ENCODE measurements around the gene AAMP. TPM values are rescaled to one million over a fixed set of nuclear protein-coding genes. Genes with fewer than 3 reads are reported as not detected.
"Not testable (repeated sequence)": the region's sequence is repeated elsewhere in the genome, so short reads cannot be mapped to it uniquely, and the experiment has no call there.

The AAMP gene
- total RNA-seq, 1 donor, result 27.1 TPM

GRCh38 chr2:218285604-218286003, 15.7 kb upstream of the AAMP start:
- peaks cover 81% of the 10 kb centered on the region for H3K4me1 ChIP-seq (ENCODE audit: insufficient read depth, low read length)
- no peak overlapping the region for H3K4me3 ChIP-seq (ENCODE audit: low read length)
- H3K27me3 ChIP-seq (ENCODE audit: insufficient read depth, low read length), result no peaks in the 10 kb centered on the region

GRCh38 chr2:218284106-218284811, 14.3 kb upstream of the AAMP start:
- Histone ChIP-seq H3K27me3 (ENCODE audit: insufficient read depth, low read length) (no peaks in the 10 kb centered on the region), H3K4me1 (ENCODE audit: insufficient read depth, low read length) (peaks cover 68% of the 10 kb centered on the region), H3K9me3 (ENCODE audit: low read depth, low read length) (no peaks in the 10 kb centered on the region), H3K4me3 (ENCODE audit: low read length) (no peak overlapping the region)

More at GRCh38 chr2:218285604-218286003, 15.7 kb upstream of the AAMP start:
- H3K9me3 ChIP-seq (ENCODE audit: low read depth, low read length), result no peaks in the 10 kb centered on the region

GRCh38 chr2:218282173-218282991, 12.4 kb upstream of the AAMP start:
- H3K27me3 ChIP-seq (ENCODE audit: insufficient read depth, low read length), result no peaks in the 10 kb centered on the region
- peaks cover 49% of the 10 kb centered on the region for H3K4me1 ChIP-seq (ENCODE audit: insufficient read depth, low read length)
- no peaks in the 10 kb centered on the region for H3K9me3 ChIP-seq (ENCODE audit: low read depth, low read length)
- no peak overlapping the region for H3K4me3 ChIP-seq (ENCODE audit: low read length)

GRCh38 chr2:218281449-218281848, 11.5 kb upstream of the AAMP start:
- no peaks in the 10 kb centered on the region for H3K27me3 ChIP-seq (ENCODE audit: insufficient read depth, low read length)
- H3K9me3 ChIP-seq (ENCODE audit: low read depth, low read length), result no peaks in the 10 kb centered on the region
- H3K4me3 ChIP-seq (ENCODE audit: low read length), result no peak overlapping the region
- H3K4me1 ChIP-seq (ENCODE audit: insufficient read depth, low read length), result peaks cover 40% of the 10 kb centered on the region

- H3K27me3 ChIP-seq (ENCODE audit: insufficient read depth, low read length), result no peaks in the 10 kb centered on the region
- H3K4me1 ChIP-seq (ENCODE audit: insufficient read depth, low read length), result peaks cover 29% of the 10 kb centered on the region
- H3K4me3 ChIP-seq (ENCODE audit: low read length), result no peak overlapping the region
- no peaks in the 10 kb centered on the region for H3K9me3 ChIP-seq (ENCODE audit: low read depth, low read length)
These were observed 10.4 kb upstream of the AAMP start for GRCh38 chr2:218280260-218280870.

- H3K4me1 ChIP-seq (ENCODE audit: insufficient read depth, low read length), result peaks cover 13% of the 10 kb centered on the region
- H3K4me3 ChIP-seq (ENCODE audit: low read length), result no peak overlapping the region
- no peaks in the 10 kb centered on the region for H3K27me3 ChIP-seq (ENCODE audit: insufficient read depth, low read length)
- H3K9me3 ChIP-seq (ENCODE audit: low read depth, low read length), result no peaks in the 10 kb centered on the region
These were observed 8.8 kb upstream of the AAMP start for GRCh38 chr2:218278531-218279360.

- Histone ChIP-seq H3K27me3 (ENCODE audit: insufficient read depth, low read length) (no peaks in the 10 kb centered on the region), H3K4me1 (ENCODE audit: insufficient read depth, low read length) (peaks cover 8% of the 10 kb centered on the region), H3K9me3 (ENCODE audit: low read depth, low read length) (no peaks in the 10 kb centered on the region), H3K4me3 (ENCODE audit: low read length) (no peak overlapping the region)
These were observed 8.0 kb upstream of the AAMP start for GRCh38 chr2:218277921-218278320.

- H3K27me3 ChIP-seq (ENCODE audit: insufficient read depth, low read length), result no peaks in the 10 kb centered on the region
- H3K4me3 ChIP-seq (ENCODE audit: low read length), result no peak overlapping the region
- peaks cover 11% of the 10 kb centered on the region for H3K4me1 ChIP-seq (ENCODE audit: insufficient read depth, low read length)
- H3K9me3 ChIP-seq (ENCODE audit: low read depth, low read length), result no peaks in the 10 kb centered on the region
These were observed 7.2 kb upstream of the AAMP start for GRCh38 chr2:218276986-218277755.

GRCh38 chr2:218275371-218276072, 5.6 kb upstream of the AAMP start:
- no peaks in the 10 kb centered on the region for H3K9me3 ChIP-seq (ENCODE audit: low read depth, low read length)
- peaks cover 27% of the 10 kb centered on the region for H3K4me1 ChIP-seq (ENCODE audit: insufficient read depth, low read length)
- no peak overlapping the region for H3K4me3 ChIP-seq (ENCODE audit: low read length)
- no peaks in the 10 kb centered on the region for H3K27me3 ChIP-seq (ENCODE audit: insufficient read depth, low read length)

- Histone ChIP-seq H3K27me3 (ENCODE audit: insufficient read depth, low read length) (no peaks in the 10 kb centered on the region), H3K4me3 (ENCODE audit: low read length) (no peak overlapping the region), H3K4me1 (ENCODE audit: insufficient read depth, low read length) (peaks cover 29% of the 10 kb centered on the region), H3K9me3 (ENCODE audit: low read depth, low read length) (no peaks in the 10 kb centered on the region)
These were observed 4.6 kb upstream of the AAMP start for GRCh38 chr2:218274586-218274985.

- H3K4me1 ChIP-seq (ENCODE audit: insufficient read depth, low read length), result peaks cover 36% of the 10 kb centered on the region
- H3K27me3 ChIP-seq (ENCODE audit: insufficient read depth, low read length), result no peaks in the 10 kb centered on the region
- H3K4me3 ChIP-seq (ENCODE audit: low read length), result no peak overlapping the region
- H3K9me3 ChIP-seq (ENCODE audit: low read depth, low read length), result no peaks in the 10 kb centered on the region
These were observed 3.9 kb upstream of the AAMP start for GRCh38 chr2:218273908-218274249.

GRCh38 chr2:218273214-218273907, 3.4 kb upstream of the AAMP start:
- not testable (repeated sequence) for H3K9me3 ChIP-seq (ENCODE audit: low read depth, low read length)

GRCh38 chr2:218272531-218273212, 2.7 kb upstream of the AAMP start:
- no peaks in the 10 kb centered on the region for H3K27me3 ChIP-seq (ENCODE audit: insufficient read depth, low read length)
- H3K4me1 ChIP-seq (ENCODE audit: insufficient read depth, low read length), result peaks cover 43% of the 10 kb centered on the region
- no peak overlapping the region for H3K4me3 ChIP-seq (ENCODE audit: low read length)
- no peaks in the 10 kb centered on the region for H3K9me3 ChIP-seq (ENCODE audit: low read depth, low read length)

More at GRCh38 chr2:218273214-218273907, 3.4 kb upstream of the AAMP start:
- H3K4me3 ChIP-seq (ENCODE audit: low read length); H3K27me3 ChIP-seq (ENCODE audit: insufficient read depth, low read length): not testable (repeated sequence)
- H3K4me1 ChIP-seq (ENCODE audit: insufficient read depth, low read length), result peaks cover 40% of the 10 kb centered on the region

Data from mononuclear cell (primary cell).